Left renal cortex interstitium (tissue), 4 donors: ENCODE results near the gene TRMT13. TPM values are rescaled to one million over a fixed set of nuclear protein-coding genes. Genes with fewer than 3 reads are reported as not detected.

Source experiments
- DNase-seq, 4 donors: peaks; one replicate each; pipeline ENCODE4 v3.0.0-alpha.2; 2013; ENCODE audit warnings: low read depth in 4 of 4, low spot score in 2 of 4, missing footprints in 1 of 4
- polyA plus RNA-seq, 4 donors: library from polyadenylated mRNA; unstranded; fragments of 120-200 nt; gene quantifications; one replicate each; pipeline ENCODE4 v1.2.1, GENCODE V29; 2013; ENCODE audit not compliant: insufficient read length in 4 of 4

Gene TRMT13, protein sequence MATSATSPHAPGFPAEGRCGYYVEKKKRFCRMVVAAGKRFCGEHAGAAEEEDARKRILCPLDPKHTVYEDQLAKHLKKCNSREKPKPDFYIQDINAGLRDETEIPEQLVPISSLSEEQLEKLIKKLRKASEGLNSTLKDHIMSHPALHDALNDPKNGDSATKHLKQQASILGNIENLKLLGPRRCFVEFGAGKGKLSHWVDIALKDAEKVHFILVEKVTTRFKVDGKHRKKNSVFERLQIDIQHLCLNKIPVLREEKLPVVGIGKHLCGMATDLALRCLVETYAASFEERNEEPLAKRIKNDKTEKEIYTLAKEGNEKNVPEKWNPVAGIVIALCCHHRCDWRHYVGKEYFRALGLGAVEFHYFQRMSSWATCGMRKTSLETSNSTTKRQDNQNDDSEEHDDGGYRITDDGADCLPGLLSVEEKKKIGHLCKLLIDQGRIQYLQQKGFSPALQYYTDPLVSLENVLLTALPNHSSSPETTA
- 10 to 100 TPM; 26.1 to 45.9 (median 31.7) TPM for polyA plus RNA-seq

DNA sequence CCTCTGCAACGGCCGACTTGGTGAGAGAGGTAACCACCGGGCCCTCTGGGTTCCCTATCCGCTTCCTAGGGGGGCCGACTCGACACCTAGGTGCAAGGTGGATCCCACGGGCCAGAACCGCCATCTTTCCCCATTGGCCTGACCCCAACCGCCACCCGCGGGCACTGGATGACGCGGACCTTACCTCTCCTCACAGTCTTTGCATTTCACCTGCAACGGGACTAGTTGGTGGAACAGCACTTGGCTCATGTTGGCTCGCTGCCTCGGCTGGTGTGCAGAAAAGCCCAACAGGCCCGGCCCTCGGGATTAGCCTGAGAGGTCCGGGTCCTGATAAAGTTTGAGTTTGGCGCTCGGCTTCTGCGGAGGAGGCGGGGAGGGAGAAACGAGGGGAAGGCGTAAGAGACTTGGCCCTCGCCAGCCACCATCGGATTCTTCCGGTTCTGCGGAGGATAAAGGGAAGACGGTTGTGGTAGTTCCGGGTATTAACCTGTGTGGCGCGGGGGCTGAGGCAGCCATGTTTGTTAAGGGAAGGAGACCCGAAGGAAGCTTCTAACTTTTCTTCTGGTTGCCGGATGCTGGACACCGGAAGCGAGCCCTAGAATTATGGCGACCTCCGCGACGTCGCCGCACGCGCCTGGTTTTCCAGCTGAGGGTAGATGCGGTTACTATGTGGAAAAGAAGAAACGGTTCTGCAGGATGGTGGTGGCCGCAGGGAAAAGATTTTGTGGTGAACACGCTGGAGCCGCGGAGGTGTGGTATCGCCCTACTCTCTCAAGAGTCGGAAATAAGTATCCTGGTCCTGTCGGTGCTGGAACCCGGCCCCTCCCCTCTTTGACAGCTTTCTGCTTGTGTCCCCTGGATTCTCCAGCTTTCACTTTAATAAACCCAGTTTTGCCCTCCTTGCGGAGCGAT is at the start of gene TRMT13, which contains the start of gene SASS6:
TSS of gene TRMT13 (plus strand) at position 598 of the 912 bp plus-strand sequence. CDS start at position 604, 6 bp downstream.
TSS of gene SASS6 (minus strand) at position 365 of the 912 bp plus-strand sequence. CDS start at position 249, 116 bp downstream.
- peak; percentile 91 to 97 (median 93) for DNase-seq

DNA sequence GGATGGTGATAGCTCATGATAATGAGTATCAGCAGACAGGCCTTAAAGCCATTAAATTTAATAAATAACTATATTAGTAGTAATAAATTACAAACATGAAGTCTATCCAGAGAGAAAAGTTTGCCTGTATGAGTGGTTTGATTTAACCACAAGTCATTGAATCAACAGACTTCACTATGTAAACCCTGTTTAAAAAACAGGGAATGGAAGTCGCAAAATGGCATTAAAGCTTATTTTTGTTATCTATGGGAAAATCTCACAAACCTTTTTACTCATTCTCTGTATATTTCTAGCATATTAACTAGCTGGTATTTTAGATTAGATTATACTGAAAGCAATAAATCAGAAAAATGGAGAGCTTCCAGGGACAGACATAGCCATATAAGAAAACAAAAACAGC is 45.6 kb upstream of the TRMT13 start:
- no peak for DNase-seq

DNA sequence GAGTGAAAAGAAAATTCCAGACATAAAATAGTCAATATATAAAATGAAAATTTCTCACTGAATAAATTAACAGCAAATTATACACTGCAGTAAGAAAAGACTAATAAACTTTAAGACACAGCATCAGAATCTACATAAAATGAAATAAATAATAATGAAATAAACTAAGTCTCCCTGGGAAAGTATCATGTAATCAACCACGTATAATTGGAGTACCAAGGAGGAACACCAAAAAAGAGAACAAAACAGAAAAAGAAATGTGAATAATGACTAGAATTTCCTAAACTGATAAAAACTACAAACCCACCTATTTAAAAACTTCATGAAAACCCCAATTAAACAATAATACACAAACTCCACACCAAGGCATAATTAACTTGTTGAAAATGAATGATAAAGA is 43.9 kb upstream of the TRMT13 start:
- DNase-seq: no peak

- DNase-seq: no peak
Observed at GRCh38 chr1:100090471-100090870, 42.5 kb upstream of the TRMT13 start.

DNA sequence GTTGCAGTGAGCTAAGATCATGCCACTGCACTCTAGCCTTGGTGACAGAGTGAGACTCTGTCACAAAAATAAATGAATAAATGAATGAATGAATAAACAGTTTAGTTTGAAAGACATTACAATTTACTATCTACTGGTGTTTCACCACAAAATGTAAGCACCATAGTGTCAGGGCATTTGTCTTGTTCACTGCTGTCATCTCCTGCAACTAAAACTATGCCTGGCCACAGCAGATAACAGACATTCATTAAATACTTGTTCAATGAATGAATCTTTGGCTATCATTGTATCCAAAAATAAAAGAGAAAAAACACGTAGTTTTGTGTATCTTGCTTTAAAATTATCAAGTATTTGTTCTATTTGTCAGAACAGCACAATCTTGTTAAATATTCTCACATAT is 32.8 kb upstream of the TRMT13 start:
- no peak for DNase-seq

GRCh38 chr1:100101564-100101963 is 31.4 kb upstream of the TRMT13 start:
- no peak for DNase-seq

DNA sequence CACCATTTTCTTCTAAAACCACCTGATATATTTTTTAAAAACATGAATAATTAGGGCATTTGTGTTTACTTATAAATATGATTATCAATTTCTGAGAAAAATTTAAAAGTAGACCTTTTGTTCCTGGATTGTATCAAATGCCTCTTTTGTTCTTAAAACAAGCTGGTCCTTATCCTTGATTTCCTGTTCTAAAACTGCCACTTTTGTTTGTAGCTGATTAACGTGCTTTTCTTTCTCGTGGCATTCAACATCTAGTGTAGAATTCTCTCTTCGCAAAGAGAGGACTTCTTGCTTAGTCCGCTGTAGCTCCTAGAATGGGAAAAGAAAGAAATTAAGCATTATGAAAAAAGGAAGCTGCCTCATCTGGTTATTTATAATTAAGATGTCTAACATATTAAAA is 25.3 kb upstream of the TRMT13 start:
- no peak for DNase-seq

DNA sequence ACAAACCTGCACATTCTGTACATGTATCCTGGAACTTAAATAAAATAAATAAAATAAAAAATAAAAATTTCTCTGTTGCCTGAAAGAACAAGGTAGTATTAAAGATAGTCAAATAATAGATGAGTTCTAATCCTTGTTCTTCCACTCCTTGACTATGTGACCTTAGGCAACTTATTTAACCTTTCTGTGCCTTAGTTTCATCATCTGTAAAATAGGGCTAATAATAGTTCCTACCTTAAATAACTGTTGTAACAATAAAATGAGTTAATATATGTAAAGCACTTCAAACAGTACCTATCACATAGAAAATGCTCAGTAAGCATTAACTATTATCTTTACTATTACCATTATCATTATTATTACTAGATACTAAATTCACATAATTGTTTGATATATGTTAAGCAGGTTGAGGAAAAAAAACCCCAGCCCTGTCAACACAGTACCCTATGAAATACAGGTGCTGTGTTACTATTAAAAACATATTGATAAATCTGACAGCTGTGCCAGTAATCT is 23.4 kb upstream of the TRMT13 start:
- DNase-seq: no peak

DNA sequence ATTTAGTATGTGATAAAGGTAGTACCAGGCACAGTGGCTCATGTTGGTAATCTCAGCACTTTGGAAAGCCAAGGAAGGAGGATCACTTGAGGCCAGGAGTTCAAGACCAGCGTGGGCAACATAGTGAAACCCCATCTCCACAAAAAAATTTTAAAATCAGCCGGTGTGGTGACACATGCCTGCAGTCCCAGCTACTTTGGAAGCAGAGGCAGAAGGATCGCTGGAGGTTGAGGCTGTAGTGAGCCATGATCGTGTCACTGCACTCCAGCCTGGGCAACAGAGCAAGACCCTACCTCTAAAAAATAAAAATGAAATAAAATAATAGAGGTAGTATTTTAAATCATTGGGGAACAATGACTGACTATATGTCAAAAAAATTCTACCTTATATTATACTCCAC is 17.4 kb upstream of the TRMT13 start:
- DNase-seq: no peak

GRCh38 chr1:100122177-100122576 is 10.8 kb upstream of the TRMT13 start:
- DNase-seq: no peak

DNA sequence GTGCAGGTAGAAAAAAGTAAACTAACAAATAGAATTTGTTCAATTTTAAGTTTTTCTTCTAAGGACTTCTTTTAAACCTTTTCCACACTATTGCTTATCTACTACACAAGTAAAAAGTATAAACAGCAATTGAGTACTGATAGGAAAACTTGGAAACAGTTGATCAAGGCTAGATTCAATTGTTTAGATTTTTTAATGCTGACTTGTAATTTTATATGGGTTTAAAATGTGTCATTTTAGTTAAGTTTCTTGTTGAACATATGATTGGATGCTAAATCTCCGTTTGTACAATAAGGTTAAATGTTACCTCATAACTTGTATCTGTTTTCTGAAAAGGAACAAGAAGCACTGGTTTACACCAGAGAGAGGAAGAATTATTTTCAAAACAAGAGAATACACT is 5.7 kb upstream of the TRMT13 start:
- no peak for DNase-seq

DNA sequence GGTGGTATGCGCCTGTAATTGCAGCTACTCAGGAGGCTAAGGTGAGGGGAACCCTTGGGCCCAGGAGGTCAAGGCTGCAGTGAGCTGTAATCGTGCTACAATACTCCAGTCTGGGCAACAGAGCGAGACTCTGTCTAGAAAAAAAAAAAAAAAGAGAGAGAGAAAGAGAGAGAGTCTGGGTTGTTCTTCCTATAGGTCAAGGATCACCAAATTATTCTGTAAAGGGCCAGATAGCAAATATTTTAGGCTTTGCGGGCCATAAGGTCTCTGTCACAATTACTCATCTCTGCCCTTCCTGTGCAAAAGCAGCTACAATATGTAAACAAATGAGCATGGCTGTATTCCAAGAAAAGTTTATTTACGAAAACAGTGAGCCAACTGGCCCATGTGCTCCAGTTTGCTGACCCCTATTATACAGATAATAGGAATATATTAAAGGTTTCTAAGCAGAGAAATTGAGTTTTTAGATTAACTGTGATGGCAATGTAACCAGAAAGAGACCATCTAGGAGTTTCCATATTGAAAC is 2.3 kb upstream of the TRMT13 start:
- DNase-seq: no peak

GRCh38 chr1:100131623-100132022 is 1.3 kb upstream of the TRMT13 start:
- no peak for DNase-seq

DNA sequence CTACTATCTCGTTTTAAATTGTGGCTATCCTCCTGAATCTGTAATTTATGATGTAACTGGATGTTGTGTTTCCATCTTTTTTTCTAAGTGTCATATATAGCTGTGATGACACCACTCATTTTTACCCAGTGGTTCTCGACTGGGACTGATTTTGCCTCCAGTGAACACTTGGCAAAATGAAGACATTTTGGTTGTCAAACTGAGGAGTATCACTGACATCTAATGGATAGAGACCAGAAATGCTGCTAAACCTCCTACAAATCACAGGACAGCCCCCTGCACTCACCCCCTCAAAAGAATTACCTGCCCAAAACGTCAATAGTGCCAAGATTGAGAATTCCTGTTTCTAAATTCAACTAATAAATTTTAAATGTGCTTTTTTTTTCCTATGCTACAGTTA is 1.9 kb downstream of the TRMT13 start:
- DNase-seq: no peak

GRCh38 chr1:100137602-100138001 is 4.6 kb downstream of the TRMT13 start:
- DNase-seq: no peak

- DNase-seq: no peak
Observed at GRCh38 chr1:100141192-100141591, 8.2 kb downstream of the TRMT13 start.

GRCh38 chr1:100142343-100142742 is 9.4 kb downstream of the TRMT13 start:
- DNase-seq: no peak

- no peak for DNase-seq
Observed at GRCh38 chr1:100145116-100145515, 12.2 kb downstream of the TRMT13 start.

- DNase-seq: no peak
Observed at GRCh38 chr1:100146958-100147357, 14.0 kb downstream of the TRMT13 start.

DNA sequence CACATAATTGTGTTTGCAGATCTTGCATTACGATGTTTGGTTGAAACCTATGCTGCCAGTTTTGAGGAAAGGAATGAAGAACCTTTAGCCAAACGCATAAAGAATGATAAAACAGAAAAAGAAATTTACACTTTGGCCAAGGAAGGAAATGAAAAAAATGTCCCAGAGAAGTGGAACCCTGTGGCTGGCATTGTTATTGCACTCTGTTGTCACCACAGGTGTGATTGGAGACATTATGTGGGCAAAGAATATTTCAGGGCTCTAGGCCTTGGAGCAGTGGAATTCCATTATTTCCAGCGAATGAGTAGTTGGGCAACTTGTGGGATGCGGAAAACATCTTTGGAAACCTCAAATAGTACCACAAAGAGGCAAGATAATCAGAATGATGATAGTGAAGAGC is 14.9 kb downstream of the TRMT13 start:
- DNase-seq: no peak

DNA sequence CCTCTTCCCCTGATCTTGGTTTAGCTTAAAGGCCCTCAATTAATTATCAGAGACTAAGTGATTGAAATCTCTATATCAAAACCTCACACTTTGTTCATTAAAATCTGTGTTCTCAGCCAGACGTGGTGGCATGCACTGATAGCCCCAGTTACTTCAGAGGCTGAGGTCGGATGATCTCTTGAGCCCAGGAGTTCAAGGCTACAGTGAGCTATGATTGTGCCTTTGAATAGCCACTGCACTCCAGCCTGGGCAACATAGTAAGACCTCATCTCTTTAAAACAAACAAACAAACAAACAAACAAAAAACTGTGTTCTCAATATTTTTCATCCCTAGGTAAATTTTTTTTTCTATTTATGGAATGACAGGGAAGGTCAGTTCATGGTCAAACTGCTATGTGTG is 18.7 kb downstream of the TRMT13 start:
- DNase-seq: no peak
